Activated naive CD4-positive, alpha-beta T cell (primary cell): Measurements from ENCODE around the gene ESR1.
"Not testable (repeated sequence)": the region's sequence is repeated elsewhere in the genome, so short reads cannot be mapped to it uniquely, and the experiment has no call there.

Experiments used
- DNase-seq, 4 experiments: peaks; one replicate each; lab custom pipeline; 2025; lab: John Stamatoyannopoulos, UW

Gene ESR1

GRCh38 chr6:152054441-152054840 is 247.0 kb downstream of the ESR1 start:
- DNase-seq = no peak

GRCh38 chr6:152055517-152055916 is 248.0 kb downstream of the ESR1 start:
- DNase-seq = no peak

- DNase-seq = no peak
Observed at GRCh38 chr6:152057832-152058498, 250.5 kb downstream of the ESR1 start.

GRCh38 chr6:152059909-152060308 is 252.4 kb downstream of the ESR1 start:
- no peak for DNase-seq

GRCh38 chr6:152062476-152062875 is 255.0 kb downstream of the ESR1 start:
- DNase-seq = no peak

GRCh38 chr6:152063170-152063921 is 255.9 kb downstream of the ESR1 start:
- DNase-seq = no peak

- no peak for DNase-seq
Observed at GRCh38 chr6:152068622-152069261, 261.3 kb downstream of the ESR1 start.

- no peak for DNase-seq
Observed at GRCh38 chr6:152070556-152070955, 263.1 kb downstream of the ESR1 start.

- no peak for DNase-seq
Observed at GRCh38 chr6:152071318-152071717, 263.8 kb downstream of the ESR1 start.

GRCh38 chr6:152071843-152072242 is 264.4 kb downstream of the ESR1 start:
- DNase-seq = no peak

GRCh38 chr6:152076242-152076641 is 268.8 kb downstream of the ESR1 start:
- not testable (repeated sequence) for DNase-seq

- no peak for DNase-seq
Observed at GRCh38 chr6:152078001-152078400, 270.5 kb downstream of the ESR1 start.

GRCh38 chr6:152078804-152079203 is 271.3 kb downstream of the ESR1 start:
- no peak for DNase-seq

- DNase-seq = no peak
Observed at GRCh38 chr6:152085451-152085921, 278.0 kb downstream of the ESR1 start.

GRCh38 chr6:152086223-152086873 is 278.9 kb downstream of the ESR1 start:
- DNase-seq = no peak

GRCh38 chr6:152087096-152087495 is 279.6 kb downstream of the ESR1 start:
- no peak for DNase-seq

GRCh38 chr6:152087701-152088100 is 280.2 kb downstream of the ESR1 start:
- no peak for DNase-seq

GRCh38 chr6:152089992-152090391 is 282.5 kb downstream of the ESR1 start:
- DNase-seq = no peak

GRCh38 chr6:152091201-152091600 is 283.7 kb downstream of the ESR1 start:
- no peak for DNase-seq

- no peak for DNase-seq
Observed at GRCh38 chr6:152091851-152092341, 284.4 kb downstream of the ESR1 start.

GRCh38 chr6:152093711-152094110 is 286.2 kb downstream of the ESR1 start:
- no peak for DNase-seq

GRCh38 chr6:152094276-152094675 is 286.8 kb downstream of the ESR1 start:
- no peak for DNase-seq
